ENCODE measurements around the gene HOXB8.

HOXB8 gene

DNA sequence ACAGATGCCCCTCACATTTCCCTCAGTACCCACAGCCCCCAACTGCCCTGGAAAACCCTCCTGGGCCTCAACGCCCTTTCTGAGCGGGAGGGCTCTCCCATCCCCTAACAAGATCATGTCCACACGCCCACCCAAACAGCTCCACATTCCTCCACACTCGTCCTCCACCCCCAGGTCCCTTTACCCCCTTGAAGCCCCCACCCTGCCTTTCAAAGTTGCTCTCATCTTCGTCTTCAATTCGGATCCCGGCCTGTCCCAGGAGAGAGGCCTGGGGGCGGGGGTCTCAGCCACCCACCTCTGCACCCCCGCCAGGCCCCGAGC, 51.3 kb downstream of the HOXB8 start:
- H3K9me3 ChIP-seq (ENCODE audit: insufficient read depth, low read length), result no peaks in the 10 kb centered on the region
- no peak overlapping the region for H3K4me2 ChIP-seq (ENCODE audit: low read depth, low read length, poor library complexity, severe bottlenecking)
- H3K9me2 ChIP-seq (replicated peaks; ENCODE audit: insufficient read depth, low read length), result no peaks in the 10 kb centered on the region
- H3K27me3 ChIP-seq (ENCODE audit: low read length), result no peaks in the 10 kb centered on the region
- H3K36me3 ChIP-seq (ENCODE audit: low read length), result no peaks in the 10 kb centered on the region
- TF ChIP-seq EZH2phosphoT487 (conservative IDR thresholded peaks at IDR 0.05; ENCODE audit: low read length), result no peak
- TF ChIP-seq, protein P1, sequence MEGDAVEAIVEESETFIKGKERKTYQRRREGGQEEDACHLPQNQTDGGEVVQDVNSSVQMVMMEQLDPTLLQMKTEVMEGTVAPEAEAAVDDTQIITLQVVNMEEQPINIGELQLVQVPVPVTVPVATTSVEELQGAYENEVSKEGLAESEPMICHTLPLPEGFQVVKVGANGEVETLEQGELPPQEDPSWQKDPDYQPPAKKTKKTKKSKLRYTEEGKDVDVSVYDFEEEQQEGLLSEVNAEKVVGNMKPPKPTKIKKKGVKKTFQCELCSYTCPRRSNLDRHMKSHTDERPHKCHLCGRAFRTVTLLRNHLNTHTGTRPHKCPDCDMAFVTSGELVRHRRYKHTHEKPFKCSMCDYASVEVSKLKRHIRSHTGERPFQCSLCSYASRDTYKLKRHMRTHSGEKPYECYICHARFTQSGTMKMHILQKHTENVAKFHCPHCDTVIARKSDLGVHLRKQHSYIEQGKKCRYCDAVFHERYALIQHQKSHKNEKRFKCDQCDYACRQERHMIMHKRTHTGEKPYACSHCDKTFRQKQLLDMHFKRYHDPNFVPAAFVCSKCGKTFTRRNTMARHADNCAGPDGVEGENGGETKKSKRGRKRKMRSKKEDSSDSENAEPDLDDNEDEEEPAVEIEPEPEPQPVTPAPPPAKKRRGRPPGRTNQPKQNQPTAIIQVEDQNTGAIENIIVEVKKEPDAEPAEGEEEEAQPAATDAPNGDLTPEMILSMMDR (IDR thresholded peaks at IDR 0.05; ENCODE audit: insufficient read depth, low read length, poor library complexity, severe bottlenecking), result no peak
- H2AFZ ChIP-seq (ENCODE audit: low read depth, low read length, severe bottlenecking), result no peak overlapping the region
- no peak overlapping the region for H3K9ac ChIP-seq (ENCODE audit: low read length)
- no peak overlapping the region for H3K4me3 ChIP-seq (ENCODE audit: insufficient read depth, low read length, poor library complexity, severe bottlenecking)
- H3K79me2 ChIP-seq (ENCODE audit: insufficient read depth, low read length), result no peaks in the 10 kb centered on the region
- no peak overlapping the region for H3K27ac ChIP-seq (ENCODE audit: low read depth, low read length)
- H4K20me1 ChIP-seq (ENCODE audit: low read depth, low read length), result no peaks in the 10 kb centered on the region
- no peaks in the 10 kb centered on the region for H3F3A ChIP-seq (ENCODE audit: insufficient read depth)

DNA sequence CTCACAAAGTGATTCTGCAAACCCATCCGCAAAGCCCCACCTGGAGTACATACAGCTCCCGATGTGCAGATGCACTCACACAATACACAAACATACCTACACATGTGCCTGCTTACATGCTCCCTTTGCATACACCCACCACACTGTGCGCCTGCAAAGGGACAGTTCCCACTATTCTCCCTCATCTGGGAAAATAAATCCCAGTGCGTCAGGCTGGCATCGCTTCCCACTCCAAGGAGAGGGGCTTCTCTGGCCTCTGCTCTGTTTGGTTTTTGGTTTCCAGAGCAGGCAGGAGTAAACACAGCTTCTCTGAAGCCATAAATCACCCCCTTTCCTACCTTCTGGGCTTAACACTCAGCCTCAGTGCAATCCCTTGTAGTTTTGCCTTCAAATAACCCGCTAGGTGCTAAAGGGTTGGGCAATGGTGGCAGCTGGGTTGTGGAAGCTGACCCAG, 51.7 kb downstream of the HOXB8 start:
- no peaks in the 10 kb centered on the region for H3K9me3 ChIP-seq (ENCODE audit: insufficient read depth, low read length)
- H3F3A ChIP-seq (ENCODE audit: insufficient read depth), result no peaks in the 10 kb centered on the region
- no peaks in the 10 kb centered on the region for H4K20me1 ChIP-seq (ENCODE audit: low read depth, low read length)
- H3K79me2 ChIP-seq (ENCODE audit: insufficient read depth, low read length), result no peaks in the 10 kb centered on the region
- TF ChIP-seq, protein P1 (IDR thresholded peaks at IDR 0.05; ENCODE audit: insufficient read depth, low read length, poor library complexity, severe bottlenecking), result no peak
- no peak for TF ChIP-seq EZH2phosphoT487 (conservative IDR thresholded peaks at IDR 0.05; ENCODE audit: low read length)
- no peak overlapping the region for H3K4me3 ChIP-seq (ENCODE audit: insufficient read depth, low read length, poor library complexity, severe bottlenecking)
- H2AFZ ChIP-seq (ENCODE audit: low read depth, low read length, severe bottlenecking), result no peak overlapping the region
- no peak overlapping the region for H3K9ac ChIP-seq (ENCODE audit: low read length)
- no peaks in the 10 kb centered on the region for H3K36me3 ChIP-seq (ENCODE audit: low read length)
- H3K4me2 ChIP-seq (ENCODE audit: low read depth, low read length, poor library complexity, severe bottlenecking), result no peak overlapping the region
- H3K9me2 ChIP-seq (replicated peaks; ENCODE audit: insufficient read depth, low read length), result no peaks in the 10 kb centered on the region
- no peak overlapping the region for H3K27ac ChIP-seq (ENCODE audit: low read depth, low read length)
- no peaks in the 10 kb centered on the region for H3K27me3 ChIP-seq (ENCODE audit: low read length)

DNA sequence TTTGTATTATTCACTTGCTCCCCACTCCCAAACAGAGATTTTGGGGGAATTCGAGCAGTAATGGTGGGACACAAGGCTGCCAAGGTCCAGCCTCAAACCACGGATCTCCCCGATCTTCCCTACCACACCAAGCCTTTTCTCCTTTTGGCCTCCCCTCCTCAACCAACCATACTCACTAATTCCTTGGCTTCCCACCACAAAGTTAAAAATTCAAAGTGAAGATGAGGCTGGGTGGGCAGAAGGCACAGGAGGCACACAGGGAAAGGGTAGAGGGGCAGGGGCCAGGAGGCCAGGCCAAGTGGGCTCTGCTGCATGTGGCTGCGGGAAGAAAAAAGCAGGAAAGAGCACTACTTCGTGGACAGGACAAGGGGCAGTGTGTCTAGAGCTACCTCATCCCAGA, 52.2 kb downstream of the HOXB8 start:
- Histone ChIP-seq H3K79me2 (ENCODE audit: insufficient read depth, low read length) (no peaks in the 10 kb centered on the region), H3K36me3 (ENCODE audit: low read length) (no peaks in the 10 kb centered on the region), H3K9me3 (ENCODE audit: insufficient read depth, low read length) (no peaks in the 10 kb centered on the region), H3K27ac (ENCODE audit: low read depth, low read length) (no peak overlapping the region), H3K9me2 (replicated peaks; ENCODE audit: insufficient read depth, low read length) (no peaks in the 10 kb centered on the region), H3K9ac (ENCODE audit: low read length) (no peak overlapping the region), H3K4me2 (ENCODE audit: low read depth, low read length, poor library complexity, severe bottlenecking) (no peak overlapping the region), H2AFZ (ENCODE audit: low read depth, low read length, severe bottlenecking) (no peak overlapping the region), H4K20me1 (ENCODE audit: low read depth, low read length) (no peaks in the 10 kb centered on the region), H3F3A (ENCODE audit: insufficient read depth) (no peaks in the 10 kb centered on the region), H3K4me3 (ENCODE audit: insufficient read depth, low read length, poor library complexity, severe bottlenecking) (no peak overlapping the region), H3K27me3 (ENCODE audit: low read length) (no peaks in the 10 kb centered on the region)
- no peak for TF ChIP-seq EZH2phosphoT487 (conservative IDR thresholded peaks at IDR 0.05; ENCODE audit: low read length)
- TF ChIP-seq, protein P1 (IDR thresholded peaks at IDR 0.05; ENCODE audit: insufficient read depth, low read length, poor library complexity, severe bottlenecking), result no peak

All from SU-DHL-6 (cell line).